ENCODE measurements around the gene NDST3.

NDST3 gene

DNA sequence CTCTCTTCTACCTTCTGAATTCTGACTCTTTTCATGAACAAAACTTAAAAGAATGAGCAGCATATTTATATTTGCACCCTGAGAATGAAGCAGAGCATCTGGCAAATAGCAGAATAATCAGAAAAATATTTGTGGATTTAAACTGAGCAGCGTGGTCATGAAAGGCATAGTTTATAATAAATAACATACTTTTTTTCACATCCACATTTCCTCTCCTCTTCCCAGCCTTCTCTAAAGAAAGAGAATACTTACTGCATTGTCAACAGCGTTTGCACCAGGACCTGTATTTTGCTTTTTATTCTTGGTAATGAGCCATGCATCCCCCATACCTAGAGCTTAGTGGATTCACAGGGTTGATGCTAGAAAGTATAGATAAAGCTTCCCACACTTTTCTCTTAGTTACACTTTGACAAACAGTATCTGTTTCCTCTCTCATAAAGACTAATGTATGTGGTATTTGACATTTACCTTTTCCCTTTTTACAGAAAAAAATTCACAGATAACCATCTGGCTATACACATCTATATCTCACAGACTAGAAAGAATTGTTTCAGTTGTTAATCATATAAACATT, 187.0 kb downstream of the NDST3 start:
- ChIA-PET CTCF (no interaction called here), POLR2A (no interaction called here)
- DNase-seq (ENCODE audit: extremely low spot score), result no peak
- TF ChIP-seq ARNT (IDR thresholded peaks at IDR 0.05) (no peak), ZNF384 (IDR thresholded peaks at IDR 0.05) (no peak), FOXA1 (IDR thresholded peaks at IDR 0.05) (no peak), SP1 (IDR thresholded peaks at IDR 0.05) (no peak), SUZ12 (IDR thresholded peaks at IDR 0.05) (no peak), ELF4 (IDR thresholded peaks at IDR 0.05) (no peak), PKNOX1 (IDR thresholded peaks at IDR 0.05) (no peak), CTBP1 (IDR thresholded peaks at IDR 0.05; ENCODE audit: borderline replicate concordance) (no peak), NFRKB (IDR thresholded peaks at IDR 0.05) (no peak), L3MBTL2 (conservative IDR thresholded peaks at IDR 0.05) (no peak), FOXK2 (IDR thresholded peaks at IDR 0.05) (no peak), TARDBP (IDR thresholded peaks at IDR 0.05) (no peak), HDGF (IDR thresholded peaks at IDR 0.05; ENCODE audit: borderline replicate concordance) (no peak), FOXM1 (IDR thresholded peaks at IDR 0.05; ENCODE audit: borderline replicate concordance) (no peak), BHLHE40 (IDR thresholded peaks at IDR 0.05; ENCODE audit: borderline replicate concordance) (no peak)

- peak; percentile 41 for DNase-seq (ENCODE audit: extremely low spot score)
- POLR2A ChIA-PET, result no interaction called here
- TF ChIP-seq FOXA1 (IDR thresholded peaks at IDR 0.05) (no peak), SP1 (IDR thresholded peaks at IDR 0.05) (no peak), PKNOX1 (IDR thresholded peaks at IDR 0.05) (no peak), FOXK2 (IDR thresholded peaks at IDR 0.05) (no peak), LEF1 (IDR thresholded peaks at IDR 0.05; ENCODE audit: borderline replicate concordance) (no peak), NFRKB (IDR thresholded peaks at IDR 0.05) (no peak), HDGF (IDR thresholded peaks at IDR 0.05; ENCODE audit: borderline replicate concordance) (no peak), CTBP1 (IDR thresholded peaks at IDR 0.05; ENCODE audit: borderline replicate concordance) (no peak), TARDBP (IDR thresholded peaks at IDR 0.05) (no peak), SUZ12 (IDR thresholded peaks at IDR 0.05) (no peak), BHLHE40 (IDR thresholded peaks at IDR 0.05; ENCODE audit: borderline replicate concordance) (no peak), ELF4 (IDR thresholded peaks at IDR 0.05) (no peak), ZNF384 (IDR thresholded peaks at IDR 0.05) (no peak), FOXM1 (IDR thresholded peaks at IDR 0.05; ENCODE audit: borderline replicate concordance) (no peak), ARNT (IDR thresholded peaks at IDR 0.05) (no peak), L3MBTL2 (conservative IDR thresholded peaks at IDR 0.05) (no peak)
- CTCF ChIA-PET, result interaction anchor here (0.7 kb wide), 1 partner anchor 515 kb away, joined by 3 read pairs; no protein-coding TSS in a partner anchor
Measured at GRCh38 chr4:118224243-118224829, 190.1 kb downstream of the NDST3 start.

GRCh38 chr4:118225511-118225910, 191.2 kb downstream of the NDST3 start:
- CTCF ChIA-PET, result interaction anchor here (0.6 kb wide), 1 partner anchor 493 kb away, joined by 3 read pairs; no protein-coding TSS in a partner anchor
- TF ChIP-seq BHLHE40 (IDR thresholded peaks at IDR 0.05; ENCODE audit: borderline replicate concordance) (no peak), TARDBP (IDR thresholded peaks at IDR 0.05) (no peak), HDGF (IDR thresholded peaks at IDR 0.05; ENCODE audit: borderline replicate concordance) (no peak), ARNT (IDR thresholded peaks at IDR 0.05) (no peak), SP1 (IDR thresholded peaks at IDR 0.05) (no peak), ELF4 (IDR thresholded peaks at IDR 0.05) (no peak), FOXA1 (IDR thresholded peaks at IDR 0.05) (no peak), PKNOX1 (IDR thresholded peaks at IDR 0.05) (no peak), FOXM1 (IDR thresholded peaks at IDR 0.05; ENCODE audit: borderline replicate concordance) (no peak), CTBP1 (IDR thresholded peaks at IDR 0.05; ENCODE audit: borderline replicate concordance) (no peak), NFRKB (IDR thresholded peaks at IDR 0.05) (no peak), L3MBTL2 (conservative IDR thresholded peaks at IDR 0.05) (no peak), FOXK2 (IDR thresholded peaks at IDR 0.05) (no peak), SUZ12 (IDR thresholded peaks at IDR 0.05) (no peak), LEF1 (IDR thresholded peaks at IDR 0.05; ENCODE audit: borderline replicate concordance) (no peak), ZNF384 (IDR thresholded peaks at IDR 0.05) (no peak)
- DNase-seq (ENCODE audit: extremely low spot score), result no peak
- POLR2A ChIA-PET, result no interaction called here

DNA sequence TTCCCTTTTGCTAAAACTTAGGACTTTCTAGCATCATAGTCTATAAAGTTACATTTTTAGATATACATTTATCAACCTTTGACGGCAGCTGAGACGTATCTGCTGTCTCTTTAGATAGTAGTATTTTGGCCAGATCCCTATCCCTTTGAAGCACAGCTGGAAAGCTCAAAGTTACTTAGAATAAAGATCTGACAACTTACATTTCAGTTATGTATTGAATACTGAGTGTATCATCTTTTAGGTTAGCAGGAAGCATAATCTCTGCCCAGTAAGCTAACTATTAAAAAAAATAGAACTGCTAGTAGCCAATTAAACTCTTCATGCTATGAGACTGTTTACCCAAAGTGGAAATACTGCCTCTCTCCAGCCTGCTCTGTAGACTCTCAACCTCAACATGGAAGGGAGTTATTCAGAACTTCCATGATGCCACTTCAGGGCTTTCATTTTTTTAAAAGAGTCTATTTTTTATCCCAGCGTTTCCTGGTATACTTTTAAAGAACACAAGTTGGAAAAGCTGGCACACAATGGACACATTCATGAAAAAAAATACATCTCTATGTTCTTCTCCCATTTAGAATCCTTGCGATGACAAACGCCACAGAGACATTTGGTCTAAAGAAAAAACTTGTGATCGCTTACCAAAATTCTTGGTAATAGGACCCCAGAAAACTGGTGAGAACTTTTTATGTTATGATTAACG, 192.2 kb downstream of the NDST3 start:
- ChIA-PET CTCF (no interaction called here), POLR2A (no interaction called here)
- no peak for DNase-seq (ENCODE audit: extremely low spot score)
- TF ChIP-seq SP1 (IDR thresholded peaks at IDR 0.05), result no peak
- TF ChIP-seq HDGF (IDR thresholded peaks at IDR 0.05; ENCODE audit: borderline replicate concordance), result no peak
- TF ChIP-seq FOXA1 (IDR thresholded peaks at IDR 0.05), result no peak
- TF ChIP-seq TARDBP (IDR thresholded peaks at IDR 0.05), result no peak
- TF ChIP-seq PKNOX1 (IDR thresholded peaks at IDR 0.05), result no peak
- TF ChIP-seq SUZ12 (IDR thresholded peaks at IDR 0.05), result no peak
- TF ChIP-seq LEF1 (IDR thresholded peaks at IDR 0.05; ENCODE audit: borderline replicate concordance), result no peak
- no peak for TF ChIP-seq FOXK2 (IDR thresholded peaks at IDR 0.05)
